ENCODE results near the gene RPIA.

The RPIA gene

DNA sequence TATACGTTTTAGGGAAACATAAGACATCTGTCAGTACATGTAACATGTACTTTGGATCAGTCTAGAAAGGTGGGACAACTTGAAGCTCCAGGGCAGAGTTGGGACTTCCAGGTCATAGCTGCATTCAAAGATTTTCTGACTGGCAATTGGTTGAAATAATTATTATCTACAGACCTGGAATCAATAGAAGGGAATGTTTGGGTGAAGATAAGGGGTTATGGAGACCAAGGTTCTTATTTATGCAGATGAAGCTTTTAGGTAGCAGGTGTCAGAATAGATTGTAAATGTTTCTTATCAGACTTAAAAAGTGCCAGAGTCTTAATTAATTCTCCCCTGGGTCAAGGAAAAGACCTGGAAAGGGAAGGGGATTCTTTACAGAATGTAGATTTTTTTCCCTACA is 19.8 kb downstream of the RPIA start:
- H3K9me3 ChIP-seq (ENCODE audit: control insufficient read depth, insufficient read depth, low read length): no peaks in the 10 kb centered on the region
- H3K4me1 ChIP-seq (ENCODE audit: control insufficient read depth, low read length): no peaks in the 10 kb centered on the region
- peaks cover 15% of the 10 kb centered on the region for H3K79me2 ChIP-seq (ENCODE audit: control insufficient read depth, low read length)
- H3K27ac ChIP-seq (ENCODE audit: low read depth, low read length): no peak overlapping the region
- TF ChIP-seq EZH2phosphoT487 (IDR thresholded peaks at IDR 0.05; ENCODE audit: borderline replicate concordance, low read length): no peak
- TF ChIP-seq, protein P1, sequence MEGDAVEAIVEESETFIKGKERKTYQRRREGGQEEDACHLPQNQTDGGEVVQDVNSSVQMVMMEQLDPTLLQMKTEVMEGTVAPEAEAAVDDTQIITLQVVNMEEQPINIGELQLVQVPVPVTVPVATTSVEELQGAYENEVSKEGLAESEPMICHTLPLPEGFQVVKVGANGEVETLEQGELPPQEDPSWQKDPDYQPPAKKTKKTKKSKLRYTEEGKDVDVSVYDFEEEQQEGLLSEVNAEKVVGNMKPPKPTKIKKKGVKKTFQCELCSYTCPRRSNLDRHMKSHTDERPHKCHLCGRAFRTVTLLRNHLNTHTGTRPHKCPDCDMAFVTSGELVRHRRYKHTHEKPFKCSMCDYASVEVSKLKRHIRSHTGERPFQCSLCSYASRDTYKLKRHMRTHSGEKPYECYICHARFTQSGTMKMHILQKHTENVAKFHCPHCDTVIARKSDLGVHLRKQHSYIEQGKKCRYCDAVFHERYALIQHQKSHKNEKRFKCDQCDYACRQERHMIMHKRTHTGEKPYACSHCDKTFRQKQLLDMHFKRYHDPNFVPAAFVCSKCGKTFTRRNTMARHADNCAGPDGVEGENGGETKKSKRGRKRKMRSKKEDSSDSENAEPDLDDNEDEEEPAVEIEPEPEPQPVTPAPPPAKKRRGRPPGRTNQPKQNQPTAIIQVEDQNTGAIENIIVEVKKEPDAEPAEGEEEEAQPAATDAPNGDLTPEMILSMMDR (IDR thresholded peaks at IDR 0.05; ENCODE audit: low read depth, low read length, poor library complexity, severe bottlenecking): no peak
- no peak overlapping the region for H3K4me2 ChIP-seq (ENCODE audit: low read length)
- H4K20me1 ChIP-seq (ENCODE audit: control insufficient read depth, insufficient read depth, low read depth, low read length): no peaks in the 10 kb centered on the region
- H3K36me3 ChIP-seq (ENCODE audit: control insufficient read depth, low read length): 0 out of 2 replicates have a peak, but pooled peaks cover 3% of the 10 kb centered on the region
- H3K27me3 ChIP-seq (ENCODE audit: control insufficient read depth, low read length): no peaks in the 10 kb centered on the region
- H3K9me2 ChIP-seq (replicated peaks; ENCODE audit: control insufficient read depth, low read length): no peaks in the 10 kb centered on the region
- H3F3A ChIP-seq (ENCODE audit: control insufficient read depth, insufficient read depth): no peaks in the 10 kb centered on the region
- no peak overlapping the region for H3K4me3 ChIP-seq (ENCODE audit: low read length)

DNA sequence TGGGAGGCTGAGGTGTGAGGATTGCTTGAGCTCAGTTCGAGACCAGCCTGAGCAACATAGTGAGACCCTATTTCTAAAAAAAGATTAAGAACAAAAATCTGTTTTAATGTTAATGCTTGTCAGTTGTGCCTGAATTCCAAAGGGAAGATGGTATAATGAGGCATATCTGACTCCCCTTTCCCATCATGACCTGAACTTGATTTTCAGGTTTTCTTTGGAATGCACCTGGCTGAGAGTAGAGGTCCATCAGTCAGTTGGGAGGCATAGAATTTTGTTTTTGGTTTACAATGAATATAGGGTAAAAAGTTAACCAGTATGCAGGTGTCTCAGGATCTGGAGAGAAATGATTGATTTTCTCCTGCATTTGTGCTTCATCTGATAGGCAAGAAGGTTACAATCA is 20.4 kb downstream of the RPIA start:
- H3K27me3 ChIP-seq (ENCODE audit: control insufficient read depth, low read length): no peaks in the 10 kb centered on the region
- H3F3A ChIP-seq (ENCODE audit: control insufficient read depth, insufficient read depth): no peaks in the 10 kb centered on the region
- H3K9me3 ChIP-seq (ENCODE audit: control insufficient read depth, insufficient read depth, low read length): peaks cover 3% of the 10 kb centered on the region; the same call in 1 of the 2 replicates
- 0 out of 2 replicates have a peak, but pooled peaks cover 3% of the 10 kb centered on the region for H3K36me3 ChIP-seq (ENCODE audit: control insufficient read depth, low read length)
- H3K9me2 ChIP-seq (replicated peaks; ENCODE audit: control insufficient read depth, low read length): no peaks in the 10 kb centered on the region
- no peak for TF ChIP-seq EZH2phosphoT487 (IDR thresholded peaks at IDR 0.05; ENCODE audit: borderline replicate concordance, low read length)
- TF ChIP-seq, protein P1 (IDR thresholded peaks at IDR 0.05; ENCODE audit: low read depth, low read length, poor library complexity, severe bottlenecking): no peak
- no peaks in the 10 kb centered on the region for H4K20me1 ChIP-seq (ENCODE audit: control insufficient read depth, insufficient read depth, low read depth, low read length)
- H3K4me2 ChIP-seq (ENCODE audit: low read length): no peak overlapping the region
- H3K27ac ChIP-seq (ENCODE audit: low read depth, low read length): no peak overlapping the region
- H3K4me3 ChIP-seq (ENCODE audit: low read length): no peak overlapping the region
- H3K79me2 ChIP-seq (ENCODE audit: control insufficient read depth, low read length): peaks cover 15% of the 10 kb centered on the region
- H3K4me1 ChIP-seq (ENCODE audit: control insufficient read depth, low read length): no peaks in the 10 kb centered on the region

DNA sequence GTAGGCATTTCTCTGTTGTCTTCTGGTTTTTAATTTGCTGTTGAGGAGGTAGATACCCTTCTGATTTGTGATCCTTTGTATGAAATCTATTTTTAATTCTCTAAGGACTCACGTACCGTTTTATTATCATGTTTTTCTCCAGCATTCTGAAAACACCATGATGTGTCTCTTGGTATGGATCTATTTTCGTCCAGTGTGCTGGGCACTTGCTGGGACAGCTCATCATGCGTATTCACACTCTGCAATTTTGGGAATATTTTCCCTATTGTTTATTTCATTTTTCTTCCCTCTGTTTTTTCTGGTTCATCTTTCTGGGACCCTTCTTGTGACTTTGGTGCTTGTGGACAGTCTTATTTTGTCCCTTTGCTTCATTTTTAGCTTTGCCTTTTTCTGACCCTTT is 21.9 kb downstream of the RPIA start:
- Histone ChIP-seq H3K4me1 (ENCODE audit: control insufficient read depth, low read length) (no peaks in the 10 kb centered on the region), H3K27me3 (ENCODE audit: control insufficient read depth, low read length) (no peaks in the 10 kb centered on the region), H3K27ac (ENCODE audit: low read depth, low read length) (no peak overlapping the region), H3K4me3 (ENCODE audit: low read length) (no peak overlapping the region), H3K36me3 (ENCODE audit: control insufficient read depth, low read length) (0 out of 2 replicates have a peak, but pooled peaks cover 6% of the 10 kb centered on the region), H3F3A (ENCODE audit: control insufficient read depth, insufficient read depth) (no peaks in the 10 kb centered on the region), H3K9me2 (replicated peaks; ENCODE audit: control insufficient read depth, low read length) (no peaks in the 10 kb centered on the region), H3K4me2 (ENCODE audit: low read length) (no peak overlapping the region), H3K9me3 (ENCODE audit: control insufficient read depth, insufficient read depth, low read length) (peaks cover 6% of the 10 kb centered on the region; the same call in 1 of the 2 replicates), H3K79me2 (ENCODE audit: control insufficient read depth, low read length) (peaks cover 15% of the 10 kb centered on the region), H4K20me1 (ENCODE audit: control insufficient read depth, insufficient read depth, low read depth, low read length) (no peaks in the 10 kb centered on the region)
- TF ChIP-seq, protein P1 (IDR thresholded peaks at IDR 0.05; ENCODE audit: low read depth, low read length, poor library complexity, severe bottlenecking): no peak
- TF ChIP-seq EZH2phosphoT487 (IDR thresholded peaks at IDR 0.05; ENCODE audit: borderline replicate concordance, low read length): no peak
